ENCODE measurements around the gene TNFAIP8L1.

The TNFAIP8L1 gene

GRCh38 chr19:4596033-4596904, 43.0 kb upstream of the TNFAIP8L1 start:
- no peak overlapping the region for H3K9ac ChIP-seq (ENCODE audit: low read depth, low read length)
- DNase-seq = no peak
- no peak overlapping the region for H3K4me3 ChIP-seq (ENCODE audit: low read depth in 1 of 2, low read length in 2 of 2)
- H3K4me2 ChIP-seq (ENCODE audit: insufficient read depth, low read length) = no peak overlapping the region
- H3K36me3 ChIP-seq (ENCODE audit: insufficient read depth, low read length) = no peaks in the 10 kb centered on the region
- no peaks in the 10 kb centered on the region for H3K79me2 ChIP-seq (ENCODE audit: insufficient read depth, low read length)
- H4K20me1 ChIP-seq (ENCODE audit: insufficient read depth, low read length) = no peaks in the 10 kb centered on the region
- TF ChIP-seq CTCF (IDR thresholded peaks at IDR 0.05; ENCODE audit: borderline replicate concordance, extremely low read depth, low read length, poor library complexity, severe bottlenecking) = no peak
- TF ChIP-seq EZH2 (IDR thresholded peaks at IDR 0.05; ENCODE audit: borderline replicate concordance, low read depth, low read length, severe bottlenecking) = no peak
- H3K4me1 ChIP-seq (ENCODE audit: insufficient read depth, low read length) = peaks cover 8% of the 10 kb centered on the region
- H3K27ac ChIP-seq (ENCODE audit: low read length) = no peak overlapping the region
- no peaks in the 10 kb centered on the region for H3K9me3 ChIP-seq (ENCODE audit: insufficient read depth, low read length, severe bottlenecking)
- H2AFZ ChIP-seq (ENCODE audit: low read depth, low read length) = no peak overlapping the region
- no peak for ATAC-seq (ENCODE audit: insufficient read depth, low read depth)
- H3K27me3 ChIP-seq (ENCODE audit: insufficient read depth, low read length, poor library complexity) = no peaks in the 10 kb centered on the region

GRCh38 chr19:4597278-4597974, 41.9 kb upstream of the TNFAIP8L1 start:
- H3K4me2 ChIP-seq (ENCODE audit: insufficient read depth, low read length) = peak overlapping the region; percentile 70
- DNase-seq (no peak), ATAC-seq (ENCODE audit: insufficient read depth, low read depth) (peak; percentile 18; the same call in 1 of the 3 replicates)
- TF ChIP-seq EZH2 (IDR thresholded peaks at IDR 0.05; ENCODE audit: borderline replicate concordance, low read depth, low read length, severe bottlenecking) (no peak), CTCF (IDR thresholded peaks at IDR 0.05; ENCODE audit: borderline replicate concordance, extremely low read depth, low read length, poor library complexity, severe bottlenecking) (no peak)
- no peaks in the 10 kb centered on the region for H4K20me1 ChIP-seq (ENCODE audit: insufficient read depth, low read length)
- H3K27me3 ChIP-seq (ENCODE audit: insufficient read depth, low read length, poor library complexity) = no peaks in the 10 kb centered on the region
- H2AFZ ChIP-seq (ENCODE audit: low read depth, low read length) = no peak overlapping the region
- H3K36me3 ChIP-seq (ENCODE audit: insufficient read depth, low read length) = no peaks in the 10 kb centered on the region
- no peak overlapping the region for H3K4me3 ChIP-seq (ENCODE audit: low read depth in 1 of 2, low read length in 2 of 2)
- H3K4me1 ChIP-seq (ENCODE audit: insufficient read depth, low read length) = peaks cover 8% of the 10 kb centered on the region
- no peak overlapping the region for H3K27ac ChIP-seq (ENCODE audit: low read length)
- no peak overlapping the region for H3K9ac ChIP-seq (ENCODE audit: low read depth, low read length)
- no peaks in the 10 kb centered on the region for H3K79me2 ChIP-seq (ENCODE audit: insufficient read depth, low read length)
- H3K9me3 ChIP-seq (ENCODE audit: insufficient read depth, low read length, severe bottlenecking) = no peaks in the 10 kb centered on the region

- Histone ChIP-seq H3K9me3 (ENCODE audit: insufficient read depth, low read length, severe bottlenecking) (no peaks in the 10 kb centered on the region), H3K36me3 (ENCODE audit: insufficient read depth, low read length) (no peaks in the 10 kb centered on the region), H3K27ac (ENCODE audit: low read length) (no peak overlapping the region), H3K4me1 (ENCODE audit: insufficient read depth, low read length) (peaks cover 8% of the 10 kb centered on the region), H3K4me3 (ENCODE audit: low read depth in 1 of 2, low read length in 2 of 2) (peak overlapping the region in 1 of 2 experiments; percentile 44; a peak in 2 of 4 replicates), H4K20me1 (ENCODE audit: insufficient read depth, low read length) (no peaks in the 10 kb centered on the region), H2AFZ (ENCODE audit: low read depth, low read length) (peak overlapping the region; percentile 67), H3K79me2 (ENCODE audit: insufficient read depth, low read length) (no peaks in the 10 kb centered on the region), H3K9ac (ENCODE audit: low read depth, low read length) (peak overlapping the region; percentile 42; the same call in 1 of the 2 replicates), H3K4me2 (ENCODE audit: insufficient read depth, low read length) (peak overlapping the region; percentile 70), H3K27me3 (ENCODE audit: insufficient read depth, low read length, poor library complexity) (no peaks in the 10 kb centered on the region)
- ATAC-seq (ENCODE audit: insufficient read depth, low read depth) (peak; percentile 87), DNase-seq (peak; percentile 75)
- TF ChIP-seq CTCF (IDR thresholded peaks at IDR 0.05; ENCODE audit: borderline replicate concordance, extremely low read depth, low read length, poor library complexity, severe bottlenecking) (no peak), EZH2 (IDR thresholded peaks at IDR 0.05; ENCODE audit: borderline replicate concordance, low read depth, low read length, severe bottlenecking) (no peak)
These were observed 41.2 kb upstream of the TNFAIP8L1 start for GRCh38 chr19:4597975-4598671.
